GM18909 (cell line): ENCODE measurements around the gene PCP4.
"Not testable (repeated sequence)": the region's sequence is repeated elsewhere in the genome, so short reads cannot be mapped to it uniquely, and the experiment has no call there.

ENCODE experiments used
- ATAC-seq: cut with Tn5 transposase; IDR thresholded peaks from one replicate; pipeline ENCODE4 v1.9.1; 2021; ENCODE audit warnings: mild to moderate bottlenecking; ENCODE audit not compliant: unreplicated experiment, poor library complexity

Gene PCP4

GRCh38 chr21:39860600-39860999 lies 6.6 kb upstream of the PCP4 start:
- ATAC-seq = no peak

- ATAC-seq = no peak
These were observed 4.1 kb upstream of the PCP4 start for GRCh38 chr21:39863111-39863510.

GRCh38 chr21:39866093-39866492 lies 1.1 kb upstream of the PCP4 start:
- ATAC-seq = no peak

DNA sequence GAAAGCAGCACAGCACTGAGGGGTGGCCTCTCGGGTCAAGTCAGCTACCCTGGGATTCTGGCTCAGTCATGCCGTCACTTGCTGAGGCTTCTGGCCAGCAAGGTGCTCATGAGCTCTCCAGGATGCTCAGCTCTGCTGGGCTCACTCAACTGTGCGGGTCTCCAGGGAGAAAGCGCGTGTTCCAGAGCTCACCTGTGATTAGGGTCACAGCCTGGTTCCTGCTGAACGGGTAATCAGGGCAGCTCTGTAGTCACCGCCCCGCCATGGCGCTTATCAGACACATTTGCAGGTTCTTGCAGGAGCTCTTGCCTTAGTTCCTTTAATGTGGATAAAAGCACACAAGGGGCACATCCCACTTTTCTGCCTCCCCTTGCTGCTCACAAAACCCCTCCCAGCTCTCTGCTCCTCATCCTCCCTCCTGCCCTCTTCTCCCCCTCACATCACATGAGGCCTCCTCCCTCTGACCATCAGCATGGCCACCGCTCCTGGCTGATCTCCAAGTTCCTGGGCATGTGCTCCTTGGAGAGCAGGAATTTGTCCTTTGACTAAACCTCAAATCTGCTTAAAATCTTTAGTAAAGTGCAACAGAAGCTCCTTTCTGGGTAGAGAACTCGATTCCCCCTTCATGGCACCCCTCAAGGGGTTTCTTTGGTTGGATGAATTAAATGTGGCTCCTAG lies 2.0 kb downstream of the PCP4 start:
- no peak for ATAC-seq

DNA sequence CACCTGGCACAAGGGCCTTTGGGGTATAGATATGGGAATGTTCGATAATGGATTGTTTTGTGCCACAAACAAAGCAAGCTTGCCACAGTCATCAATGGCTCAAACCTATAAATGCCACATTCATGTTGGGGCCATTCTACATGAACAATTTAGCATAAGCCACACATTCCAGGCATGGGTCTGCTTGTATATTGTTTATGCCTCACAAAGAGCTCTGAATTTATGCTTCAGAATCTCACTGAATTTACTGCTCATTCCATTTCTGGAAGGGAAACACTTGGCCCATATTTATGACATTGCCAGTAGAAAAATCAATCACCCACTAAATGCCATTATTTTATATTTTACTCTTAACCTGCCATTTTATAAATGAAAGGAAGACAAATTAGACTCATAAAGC lies 6.4 kb downstream of the PCP4 start:
- ATAC-seq = no peak

GRCh38 chr21:39874206-39874605 lies 7.0 kb downstream of the PCP4 start:
- ATAC-seq = no peak

DNA sequence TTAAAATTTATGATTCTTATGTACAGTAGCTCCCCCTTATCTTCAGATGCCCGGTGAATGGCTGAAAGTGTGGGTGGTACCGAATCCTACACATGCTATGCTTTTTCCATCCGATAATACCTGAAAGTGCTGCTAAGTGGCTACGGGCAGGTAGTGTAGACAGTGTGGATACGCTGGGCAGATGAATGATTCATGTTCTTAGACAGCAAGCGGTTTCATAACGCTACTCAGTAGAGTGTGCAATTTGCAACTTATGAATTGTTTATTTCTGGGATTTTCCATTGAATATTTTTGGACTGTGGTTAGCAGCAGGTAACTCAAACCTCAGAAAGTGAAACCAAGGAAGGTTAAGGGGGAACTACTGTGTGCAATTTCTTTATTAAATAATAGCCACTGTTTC lies 7.5 kb downstream of the PCP4 start:
- no peak for ATAC-seq

- no peak for ATAC-seq
These were observed 14.4 kb downstream of the PCP4 start for GRCh38 chr21:39881661-39882060.

GRCh38 chr21:39882151-39882838 lies 15.1 kb downstream of the PCP4 start:
- ATAC-seq = no peak

DNA sequence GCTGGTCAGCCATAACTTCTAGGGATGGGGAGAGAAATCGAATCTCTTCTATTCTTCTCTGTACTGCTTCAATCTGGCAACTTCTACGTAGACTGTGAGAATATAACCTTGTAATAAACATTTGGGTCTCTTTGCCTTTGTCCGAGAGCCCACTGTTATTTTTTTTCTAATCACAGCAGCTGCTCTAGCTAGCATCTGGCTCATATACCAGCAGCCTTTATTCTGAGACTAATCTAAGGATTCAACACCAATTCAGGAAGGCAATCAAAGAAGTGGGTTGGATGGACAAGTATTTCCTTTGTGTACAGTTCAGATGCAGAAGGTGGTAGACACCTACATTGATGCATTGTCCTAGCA lies 15.6 kb downstream of the PCP4 start:
- ATAC-seq = no peak

DNA sequence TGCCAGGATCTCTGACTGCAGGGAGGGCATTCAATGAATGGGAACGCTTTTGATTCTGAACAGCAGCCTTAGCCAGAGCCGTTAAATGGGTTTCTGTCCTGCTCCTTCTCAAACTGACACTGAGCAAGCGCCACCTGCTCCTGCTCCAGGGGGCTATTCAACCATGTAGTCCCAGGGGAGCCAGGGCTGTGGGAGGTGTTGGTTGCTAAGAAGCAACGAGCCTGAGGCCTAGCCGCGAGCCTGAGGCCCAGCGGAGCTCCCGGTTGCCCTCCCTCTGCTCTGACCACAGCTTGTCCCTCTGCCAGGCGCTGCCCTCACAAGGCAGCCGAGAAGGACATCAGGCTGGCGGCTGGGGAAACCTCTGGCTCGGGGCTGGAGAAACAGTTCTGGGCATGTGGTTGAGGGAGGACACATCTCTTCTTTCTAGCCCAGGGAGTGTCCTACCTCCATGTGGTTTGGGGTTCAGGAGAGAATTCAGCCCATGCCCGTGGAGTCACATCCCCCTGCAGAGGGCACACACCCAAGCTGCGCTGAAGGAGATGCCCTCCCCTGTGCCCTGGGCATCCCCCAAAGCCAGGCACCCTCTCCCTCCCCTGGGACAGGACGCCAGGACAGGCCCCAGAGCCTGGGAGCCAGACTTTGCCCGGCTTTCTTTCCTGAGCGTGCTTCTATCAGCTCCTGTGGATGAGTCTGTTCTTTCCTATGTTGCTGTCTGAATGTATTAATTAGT lies 18.0 kb downstream of the PCP4 start:
- no peak for ATAC-seq

DNA sequence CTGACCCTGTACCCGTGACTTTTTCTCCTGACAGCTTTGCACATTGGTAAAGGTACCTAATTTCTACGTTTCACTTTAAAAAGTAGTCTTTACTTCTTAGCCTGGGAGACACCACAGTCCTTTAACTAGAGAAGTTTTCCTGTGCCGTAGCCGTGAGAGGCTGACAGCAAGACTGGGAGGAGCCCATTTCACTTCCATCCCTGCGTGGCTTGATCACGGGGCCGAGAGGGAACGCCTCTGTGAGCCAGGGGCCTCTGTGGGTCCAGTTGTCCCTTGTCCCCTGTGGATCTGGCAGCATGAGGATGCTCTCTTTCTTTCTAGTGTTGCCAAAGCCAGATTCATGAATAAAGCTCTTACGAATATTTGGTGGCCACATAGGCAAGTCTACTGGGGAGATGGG lies 21.6 kb downstream of the PCP4 start:
- no peak for ATAC-seq

DNA sequence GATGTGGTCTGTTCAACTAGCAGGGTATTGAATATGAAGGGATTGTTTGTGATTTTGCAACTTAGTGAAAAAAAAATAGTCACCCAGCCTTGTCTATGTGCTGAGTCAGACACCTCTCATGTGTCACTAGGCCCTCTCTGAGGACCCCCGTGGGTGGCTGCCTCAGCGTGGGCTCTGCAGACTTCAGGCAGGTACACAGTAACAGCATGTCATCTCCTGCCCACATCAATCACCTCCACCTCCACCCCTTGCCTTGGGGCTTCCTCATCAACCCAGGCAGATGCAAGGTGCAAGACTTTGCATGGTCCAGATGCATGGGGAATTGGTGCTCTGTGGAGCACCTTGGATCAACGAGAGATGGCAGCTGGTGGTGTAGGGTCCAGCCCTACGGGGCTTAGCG lies 23.9 kb downstream of the PCP4 start:
- ATAC-seq = no peak

GRCh38 chr21:39891863-39892262 lies 24.6 kb downstream of the PCP4 start:
- ATAC-seq = not testable (repeated sequence)

DNA sequence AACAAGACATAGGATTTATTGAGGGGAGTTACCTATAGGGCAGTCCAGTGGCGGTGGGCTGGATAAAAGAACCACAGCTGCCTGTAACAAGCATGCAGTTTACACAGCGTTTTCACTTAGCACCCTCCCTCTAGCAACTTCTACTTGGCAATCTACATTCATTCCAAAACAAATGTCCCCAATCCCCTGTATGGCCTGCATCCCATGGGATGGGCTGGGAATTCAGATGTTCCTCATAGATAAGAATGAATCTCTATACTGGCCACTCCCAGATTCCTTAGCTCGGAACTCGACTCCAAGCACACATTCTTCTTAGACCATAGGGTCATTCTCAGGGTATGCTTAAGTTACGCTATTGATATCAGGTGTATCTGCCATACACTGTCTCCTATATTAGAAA lies 33.3 kb downstream of the PCP4 start:
- ATAC-seq = no peak

DNA sequence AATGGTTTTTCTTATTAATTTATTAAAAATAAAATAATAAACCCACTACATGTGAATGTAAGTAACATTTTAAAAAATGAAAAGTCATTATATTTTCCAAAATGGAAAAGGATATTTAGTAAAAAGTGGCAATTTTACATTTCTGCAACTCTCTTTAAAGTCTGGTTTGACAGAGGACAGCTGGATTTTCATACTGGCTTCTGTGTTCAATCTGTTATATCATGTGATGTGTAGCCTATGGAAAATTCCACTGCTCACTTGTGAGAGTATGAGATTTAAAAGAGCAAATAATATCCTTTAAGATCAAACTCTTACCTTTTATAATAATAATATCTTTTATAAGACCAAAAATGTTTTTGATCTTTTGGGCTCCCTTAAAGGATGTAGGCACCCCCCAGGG lies 33.7 kb downstream of the PCP4 start:
- no peak for ATAC-seq

DNA sequence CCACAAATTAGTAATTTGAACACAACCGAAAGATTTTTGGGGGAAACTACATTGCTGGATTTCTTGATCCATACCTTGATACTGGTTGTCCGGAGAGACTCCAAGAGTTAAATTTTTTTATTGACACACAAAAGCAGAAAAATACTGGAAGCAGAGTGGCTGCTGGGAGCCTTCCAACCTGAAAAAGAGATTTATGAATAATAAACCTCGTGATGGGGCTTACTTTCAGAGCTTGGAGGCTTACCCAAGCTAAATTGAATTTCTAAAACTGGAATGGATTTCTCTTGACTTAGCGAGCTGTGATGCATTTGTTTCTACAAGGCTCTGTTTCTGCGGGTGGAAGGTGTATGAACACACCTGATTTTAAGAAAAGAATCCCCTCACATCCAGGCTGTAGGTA lies 35.7 kb downstream of the PCP4 start:
- no peak for ATAC-seq

GRCh38 chr21:39904457-39904856 lies 37.2 kb downstream of the PCP4 start:
- ATAC-seq = no peak

DNA sequence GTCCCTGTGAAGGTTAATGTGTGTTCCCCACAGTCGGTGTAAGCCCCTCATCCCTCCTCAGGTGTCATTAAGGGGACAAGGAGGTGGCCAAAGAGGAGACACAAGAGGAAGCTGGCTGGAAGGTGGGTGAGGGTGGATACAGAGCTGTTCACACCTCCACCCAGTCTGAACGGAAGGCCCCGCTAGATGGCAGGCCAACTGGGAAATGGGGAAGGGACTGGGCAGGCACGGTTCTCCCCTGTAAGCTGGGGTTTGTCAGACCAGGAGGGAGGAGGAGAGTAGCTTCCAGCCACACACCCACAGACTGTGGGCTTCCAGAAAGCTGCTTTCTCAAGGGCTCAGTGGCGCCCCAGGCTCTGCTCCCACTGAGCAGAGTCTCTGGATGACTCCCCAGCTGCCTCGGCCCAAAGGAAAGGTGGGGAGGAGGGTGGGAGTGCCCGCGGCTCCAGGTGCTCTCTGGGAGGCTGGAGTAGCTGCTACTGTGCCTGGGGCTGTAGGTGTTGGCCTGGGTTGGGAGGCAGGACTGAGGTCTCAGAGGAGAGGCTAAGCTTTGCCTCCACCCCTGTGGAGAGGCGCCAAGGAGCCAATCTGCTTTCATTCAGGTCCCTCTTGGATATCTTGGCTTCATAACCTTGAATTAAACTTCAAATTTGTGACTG lies 41.2 kb downstream of the PCP4 start:
- no peak for ATAC-seq

GRCh38 chr21:39911286-39912199 lies 44.3 kb downstream of the PCP4 start:
- no peak for ATAC-seq
